Subcutaneous adipose tissue (tissue), 4 donors: ENCODE data around the gene ZMYM5. TPM values are rescaled to one million over a fixed set of nuclear protein-coding genes. Genes with fewer than 3 reads are reported as not detected.

Experiments used
- CTCF ChIP-seq: fragments of 450-650 bp; IDR thresholded peaks from one replicate; pipeline ENCODE4 v1.5.1; 2016; ENCODE audit warnings: low read depth, mild to moderate bottlenecking, control low read depth, antibody characterized with exemption, moderate library complexity
- total RNA-seq, 4 donors: library from RNA; depleted of rRNA; stranded (reverse); fragments of >200 nt; gene quantifications; one replicate each; pipeline ENCODE4 v1.1.0, GENCODE V29; 2016

ZMYM5 gene
- total RNA-seq, 4 donors from 2014 or later, result 15.4 to 26.3 (median 19.8) TPM

GRCh38 chr13:19845758-19846157, 17.7 kb downstream of the ZMYM5 start:
- no peak for TF ChIP-seq CTCF

GRCh38 chr13:19838865-19839275, 24.6 kb downstream of the ZMYM5 start:
- TF ChIP-seq CTCF, result no peak

- no peak for TF ChIP-seq CTCF
These were observed 27.0 kb downstream of the ZMYM5 start for GRCh38 chr13:19836472-19836871.

- TF ChIP-seq CTCF, result no peak
These were observed 28.7 kb downstream of the ZMYM5 start for GRCh38 chr13:19834704-19835103.

- no peak for TF ChIP-seq CTCF
These were observed 40.8 kb downstream of the ZMYM5 start for GRCh38 chr13:19822673-19823072.

GRCh38 chr13:19818223-19818842, 45.1 kb downstream of the ZMYM5 start:
- no peak for TF ChIP-seq CTCF

- TF ChIP-seq CTCF, result no peak
These were observed 45.8 kb downstream of the ZMYM5 start for GRCh38 chr13:19817510-19818158.
